ENCODE results near the gene THRAP3. TPM values are rescaled to one million over a fixed set of nuclear protein-coding genes. Genes with fewer than 3 reads are reported as not detected.

Gene THRAP3
- total and polyA plus RNA-seq, 4 experiments from 2014 or later: 58.5 to 130 (median 113) TPM

- intact Hi-C loops (cut with micrococcal nuclease): no loop called here
- Mint-ChIP-seq H3K4me3 (no peak overlapping the region), H3K27ac (peak overlapping the region in 2 of 7 donors; percentile 23 to 47), H3K9me3 (no peaks in the 10 kb centered on the region), H3K4me1 (peaks cover 0 to 5% (median 4%) of the 10 kb centered on the region in 4 donors), H3K36me3 (peaks cover 49 to 80% of the 10 kb centered on the region in 2 donors), H3K27me3 (no peaks in the 10 kb centered on the region)
- CTCF ChIA-PET (ENCODE audit: partially characterized antibody): interaction anchor here (1.0 kb wide), 1 partner anchor 11 kb away, joined by 3 read pairs; no protein-coding TSS in a partner anchor
- H3K4me3 ChIP-seq (ENCODE audit: low read length in 2 of 2): no peak overlapping the region
- no peaks in the 10 kb centered on the region for H3K9me3 ChIP-seq (ENCODE audit: control insufficient read depth in 1 of 2, low read length in 2 of 2)
- no peaks in the 10 kb centered on the region for H3K27me3 ChIP-seq (ENCODE audit: insufficient read depth, low read length)
- no peak overlapping the region for H3K27ac ChIP-seq (ENCODE audit: low read depth, low read length)
- peaks cover 63% of the 10 kb centered on the region for H3K36me3 ChIP-seq (ENCODE audit: insufficient read depth, low read length)
- POLR2A ChIA-PET (ENCODE audit: partially characterized antibody): interaction anchor here (1.2 to 2.0 kb wide), 2 partner anchors 8 to 10 kb away, joined by 3 to 5 read pairs; partner anchors contain the start of gene SH3D21
- H3K4me1 ChIP-seq (ENCODE audit: insufficient read depth, low read length): no peaks in the 10 kb centered on the region
- no peak for DNase-seq
Observed at GRCh38 chr1:36298640-36299039, 74.4 kb downstream of the THRAP3 start.

- no peak for DNase-seq
- H3K27me3 Mint-ChIP-seq: no peaks in the 10 kb centered on the region
- no peaks in the 10 kb centered on the region for H3K27me3 ChIP-seq (ENCODE audit: insufficient read depth, low read length)
- H3K36me3 Mint-ChIP-seq: peaks cover 40 to 75% of the 10 kb centered on the region in 2 donors
- H3K4me3 Mint-ChIP-seq: no peak overlapping the region
- H3K9me3 Mint-ChIP-seq: no peaks in the 10 kb centered on the region
- no peak overlapping the region for H3K27ac ChIP-seq (ENCODE audit: low read depth, low read length)
- H3K27ac Mint-ChIP-seq: peak overlapping the region in 6 of 7 donors; percentile 19 to 91 (median 55)
- no peak overlapping the region for H3K4me3 ChIP-seq (ENCODE audit: low read length in 2 of 2)
- peaks cover 4 to 10% (median 6%) of the 10 kb centered on the region in 4 donors for H3K4me1 Mint-ChIP-seq
- no peaks in the 10 kb centered on the region for H3K9me3 ChIP-seq (ENCODE audit: control insufficient read depth in 1 of 2, low read length in 2 of 2)
- H3K4me1 ChIP-seq (ENCODE audit: insufficient read depth, low read length): peaks cover 5% of the 10 kb centered on the region
- peaks cover 51% of the 10 kb centered on the region for H3K36me3 ChIP-seq (ENCODE audit: insufficient read depth, low read length)
- CTCF ChIA-PET (ENCODE audit: partially characterized antibody): interaction anchor here (0.7 to 2.2 kb wide), 15 partner anchors 9 to 152 kb away, joined by 3 to 7 read pairs (median 4); partner anchors contain the start of gene TRAPPC3
- POLR2A ChIA-PET (ENCODE audit: partially characterized antibody): interaction anchor here (1.1 kb wide), 1 partner anchor 23 kb away, joined by 3 read pairs; no protein-coding TSS in a partner anchor
- intact Hi-C loops (cut with micrococcal nuclease): no loop called here
Observed at GRCh38 chr1:36300526-36300925, 76.3 kb downstream of the THRAP3 start.

GRCh38 chr1:36301220-36301619 lies 77.0 kb downstream of the THRAP3 start:
- no peak overlapping the region for H3K27ac ChIP-seq (ENCODE audit: low read depth, low read length)
- H3K9me3 ChIP-seq (ENCODE audit: control insufficient read depth in 1 of 2, low read length in 2 of 2): no peaks in the 10 kb centered on the region
- ChIA-PET CTCF (ENCODE audit: partially characterized antibody) (interaction anchor here (1.2 to 2.2 kb wide), 5 partner anchors 18 to 113 kb away, joined by 3 to 7 read pairs (median 4); no protein-coding TSS in a partner anchor), POLR2A (ENCODE audit: partially characterized antibody) (interaction anchor here (1.2 kb wide), 1 partner anchor 22 kb away, joined by 3 read pairs; the partner anchor contains the start of gene EVA1B)
- Mint-ChIP-seq H3K36me3 (peaks cover 38 to 71% of the 10 kb centered on the region in 2 donors), H3K4me3 (peak overlapping the region in 1 of 8 donors; percentile 42), H3K4me1 (peaks cover 4 to 17% (median 7%) of the 10 kb centered on the region in 4 donors), H3K27me3 (no peaks in the 10 kb centered on the region), H3K27ac (peak overlapping the region in 5 of 7 donors; percentile 13 to 73 (median 39)), H3K9me3 (no peaks in the 10 kb centered on the region)
- H3K27me3 ChIP-seq (ENCODE audit: insufficient read depth, low read length): no peaks in the 10 kb centered on the region
- H3K36me3 ChIP-seq (ENCODE audit: insufficient read depth, low read length): peaks cover 49% of the 10 kb centered on the region
- intact Hi-C loops (cut with micrococcal nuclease): no loop called here
- peaks cover 12% of the 10 kb centered on the region for H3K4me1 ChIP-seq (ENCODE audit: insufficient read depth, low read length)
- H3K4me3 ChIP-seq (ENCODE audit: low read length in 2 of 2): no peak overlapping the region
- no peak for DNase-seq

- Histone ChIP-seq H3K27me3 (ENCODE audit: insufficient read depth, low read length) (no peaks in the 10 kb centered on the region), H3K36me3 (ENCODE audit: insufficient read depth, low read length) (peaks cover 39% of the 10 kb centered on the region), H3K9me3 (ENCODE audit: control insufficient read depth in 1 of 2, low read length in 2 of 2) (no peaks in the 10 kb centered on the region), H3K4me3 (ENCODE audit: low read length in 2 of 2) (no peak overlapping the region), H3K27ac (ENCODE audit: low read depth, low read length) (no peak overlapping the region), H3K4me1 (ENCODE audit: insufficient read depth, low read length) (peaks cover 23% of the 10 kb centered on the region)
- intact Hi-C loops (cut with micrococcal nuclease): no loop called here
- ChIA-PET CTCF (ENCODE audit: partially characterized antibody) (interaction anchor here (1.2 kb wide), 1 partner anchor 270 kb away, joined by 3 read pairs; no protein-coding TSS in a partner anchor), POLR2A (ENCODE audit: partially characterized antibody) (no interaction called here)
- Mint-ChIP-seq H3K36me3 (peaks cover 31 to 57% of the 10 kb centered on the region in 2 donors), H3K4me1 (peaks cover 8 to 26% (median 13%) of the 10 kb centered on the region in 4 donors), H3K27me3 (no peaks in the 10 kb centered on the region), H3K27ac (peak overlapping the region in 4 of 7 donors; percentile 4 to 77 (median 40)), H3K9me3 (no peaks in the 10 kb centered on the region), H3K4me3 (no peak overlapping the region)
- no peak for DNase-seq
Observed at GRCh38 chr1:36303244-36303643, 79.0 kb downstream of the THRAP3 start.

GRCh38 chr1:36303650-36304360 lies 79.6 kb downstream of the THRAP3 start:
- Mint-ChIP-seq H3K27ac (peak overlapping the region in 5 of 7 donors; percentile 4 to 77 (median 17)), H3K4me3 (peak overlapping the region in 3 of 8 donors; percentile 4 to 41 (median 20)), H3K9me3 (no peaks in the 10 kb centered on the region), H3K4me1 (peaks cover 8 to 26% (median 13%) of the 10 kb centered on the region in 4 donors), H3K36me3 (peaks cover 31 to 52% of the 10 kb centered on the region in 2 donors), H3K27me3 (no peaks in the 10 kb centered on the region)
- H3K27ac ChIP-seq (ENCODE audit: low read depth, low read length): no peak overlapping the region
- no peak for DNase-seq
- intact Hi-C loops (cut with micrococcal nuclease): no loop called here
- no peaks in the 10 kb centered on the region for H3K9me3 ChIP-seq (ENCODE audit: control insufficient read depth in 1 of 2, low read length in 2 of 2)
- POLR2A ChIA-PET (ENCODE audit: partially characterized antibody): interaction anchor here (0.8 kb wide), 1 partner anchor 10 kb away, joined by 3 read pairs; no protein-coding TSS in a partner anchor
- no peaks in the 10 kb centered on the region for H3K27me3 ChIP-seq (ENCODE audit: insufficient read depth, low read length)
- no peak overlapping the region for H3K4me3 ChIP-seq (ENCODE audit: low read length in 2 of 2)
- H3K4me1 ChIP-seq (ENCODE audit: insufficient read depth, low read length): peaks cover 23% of the 10 kb centered on the region
- CTCF ChIA-PET (ENCODE audit: partially characterized antibody): interaction anchor here (0.8 to 1.5 kb wide), 3 partner anchors 18 to 270 kb away, joined by 3 to 7 read pairs (median 4); no protein-coding TSS in a partner anchor
- H3K36me3 ChIP-seq (ENCODE audit: insufficient read depth, low read length): peaks cover 39% of the 10 kb centered on the region

GRCh38 chr1:36304521-36304920 lies 80.3 kb downstream of the THRAP3 start:
- Mint-ChIP-seq H3K9me3 (no peaks in the 10 kb centered on the region), H3K27me3 (no peaks in the 10 kb centered on the region), H3K4me3 (no peak overlapping the region), H3K4me1 (peaks cover 8 to 26% (median 13%) of the 10 kb centered on the region in 4 donors), H3K27ac (peak overlapping the region in 2 of 7 donors; percentile 74 to 82), H3K36me3 (peaks cover 31 to 49% of the 10 kb centered on the region in 2 donors)
- POLR2A ChIA-PET (ENCODE audit: partially characterized antibody): interaction anchor here (0.8 kb wide), 1 partner anchor 11 kb away, joined by 3 read pairs; no protein-coding TSS in a partner anchor
- intact Hi-C loops (cut with micrococcal nuclease): no loop called here
- Histone ChIP-seq H3K4me3 (ENCODE audit: low read length in 2 of 2) (no peak overlapping the region), H3K36me3 (ENCODE audit: insufficient read depth, low read length) (peaks cover 39% of the 10 kb centered on the region), H3K4me1 (ENCODE audit: insufficient read depth, low read length) (peaks cover 23% of the 10 kb centered on the region), H3K27ac (ENCODE audit: low read depth, low read length) (no peak overlapping the region), H3K9me3 (ENCODE audit: control insufficient read depth in 1 of 2, low read length in 2 of 2) (no peaks in the 10 kb centered on the region), H3K27me3 (ENCODE audit: insufficient read depth, low read length) (no peaks in the 10 kb centered on the region)
- CTCF ChIA-PET (ENCODE audit: partially characterized antibody): interaction anchor here (0.8 to 1.5 kb wide), 2 partner anchors 19 to 64 kb away, joined by 4 to 7 read pairs; no protein-coding TSS in a partner anchor
- no peak for DNase-seq
